ENCODE results near the gene MAP2K5.

- TF ChIP-seq CTCF (IDR thresholded peaks at IDR 0.05; ENCODE audit: low read depth, low read length), result no peak
- TF ChIP-seq MYC (IDR thresholded peaks at IDR 0.05; ENCODE audit: low read depth, low read length), result 0 out of 2 replicates have a peak, but pooled peaks have one; percentile 13
Observed at GRCh38 chr15:67509918-67510317, 32.6 kb upstream of the MAP2K5 start.
